NAMALWA (cell line): Measurements from ENCODE around the gene CNOT10.
"Not testable (repeated sequence)": the region's sequence is repeated elsewhere in the genome, so short reads cannot be mapped to it uniquely, and the experiment has no call there.

Experiments used
- DNase-seq: peaks from one replicate; pipeline ENCODE4 v3.0.0-alpha.2; 2015; ENCODE audit warnings: low spot score

Gene CNOT10

DNA sequence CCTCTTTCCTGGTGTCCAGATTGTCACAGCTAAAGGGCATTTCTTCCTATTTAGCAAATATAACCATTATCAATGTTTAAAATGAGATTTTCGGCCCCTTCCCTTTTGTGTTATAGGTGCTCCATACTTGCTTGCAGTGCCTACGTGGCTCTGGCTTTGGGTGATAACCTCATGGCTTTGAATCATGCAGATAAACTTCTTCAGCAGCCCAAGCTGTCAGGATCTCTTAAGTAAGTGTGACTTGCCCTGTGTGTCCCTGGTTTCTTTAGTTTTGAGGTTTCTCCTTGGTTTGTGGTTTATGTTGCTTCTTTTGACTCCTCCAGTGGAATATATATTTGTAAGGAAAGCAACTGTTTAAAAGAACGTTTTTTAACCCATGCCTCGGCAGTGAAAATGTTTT, 74.4 kb downstream of the CNOT10 start:
- DNase-seq: no peak

DNA sequence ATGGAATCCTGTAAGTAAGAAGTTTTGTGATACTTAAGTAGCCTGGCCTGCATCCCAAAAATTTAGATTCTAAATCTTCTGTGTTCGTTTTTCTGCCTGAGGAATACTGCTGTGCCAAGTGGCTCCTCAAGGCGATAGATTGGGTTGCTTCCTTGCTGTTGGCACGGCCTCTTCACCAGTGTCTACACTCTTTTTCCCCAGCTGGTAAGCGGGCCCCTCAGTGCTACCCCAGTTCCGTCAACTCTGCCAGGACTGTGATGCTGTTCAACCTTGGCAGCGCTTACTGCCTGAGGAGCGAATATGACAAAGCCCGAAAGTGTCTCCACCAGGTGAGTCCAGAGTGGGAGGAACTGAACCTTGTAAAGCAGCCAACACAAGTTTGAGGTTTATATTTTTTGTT, 79.5 kb downstream of the CNOT10 start:
- no peak for DNase-seq

DNA sequence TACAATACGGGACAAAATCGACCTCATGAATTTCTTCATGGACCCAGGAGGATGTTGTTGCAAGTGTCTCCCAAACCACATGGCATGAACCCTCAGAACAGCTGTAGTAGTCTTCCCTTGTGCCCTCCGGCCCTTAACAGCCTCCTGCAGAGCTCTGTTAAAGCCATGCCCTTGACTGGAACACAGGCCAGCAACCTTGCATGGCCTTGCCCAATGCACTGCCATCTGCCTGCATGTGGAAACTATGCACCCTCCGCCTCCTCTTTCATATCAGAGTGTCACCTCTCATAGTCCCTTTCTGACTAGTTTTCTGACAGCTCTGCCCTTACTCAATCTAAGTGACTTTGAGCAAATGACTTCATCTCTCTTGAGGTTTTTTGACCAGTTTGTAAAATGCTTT, 93.4 kb downstream of the CNOT10 start:
- peak; percentile 31 for DNase-seq

DNA sequence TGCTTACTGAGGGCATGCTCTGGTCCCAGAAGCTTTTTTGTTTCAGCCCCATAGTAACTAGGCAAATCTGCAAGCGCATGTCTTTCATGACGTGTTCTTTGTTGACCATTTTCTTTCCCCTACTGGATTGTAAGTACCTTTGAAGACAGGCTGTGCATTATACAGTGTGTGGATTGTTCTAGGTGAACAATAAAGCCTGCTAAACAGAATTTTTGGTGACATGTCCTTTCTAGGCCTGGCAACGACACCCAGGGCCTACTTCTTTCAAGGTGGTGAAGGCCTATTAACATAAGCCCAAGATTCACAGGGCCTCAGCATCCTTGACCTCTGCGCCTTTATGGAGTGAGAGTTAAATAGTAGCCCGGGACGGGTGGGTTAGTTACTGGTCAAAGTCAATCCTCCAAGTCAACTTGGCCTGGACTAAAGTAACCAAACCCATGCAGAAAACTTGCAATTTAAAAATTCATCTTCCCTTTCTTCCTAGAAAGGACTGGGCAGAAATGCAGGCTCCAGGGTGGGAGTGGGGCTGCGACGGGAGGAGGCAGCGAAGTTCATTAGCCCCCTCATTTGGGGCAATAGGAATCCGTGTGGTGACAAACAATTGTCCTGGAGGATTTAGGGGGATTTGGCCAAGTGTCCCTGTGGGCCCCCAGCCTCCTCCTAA, 95.2 kb downstream of the CNOT10 start:
- no peak for DNase-seq

DNA sequence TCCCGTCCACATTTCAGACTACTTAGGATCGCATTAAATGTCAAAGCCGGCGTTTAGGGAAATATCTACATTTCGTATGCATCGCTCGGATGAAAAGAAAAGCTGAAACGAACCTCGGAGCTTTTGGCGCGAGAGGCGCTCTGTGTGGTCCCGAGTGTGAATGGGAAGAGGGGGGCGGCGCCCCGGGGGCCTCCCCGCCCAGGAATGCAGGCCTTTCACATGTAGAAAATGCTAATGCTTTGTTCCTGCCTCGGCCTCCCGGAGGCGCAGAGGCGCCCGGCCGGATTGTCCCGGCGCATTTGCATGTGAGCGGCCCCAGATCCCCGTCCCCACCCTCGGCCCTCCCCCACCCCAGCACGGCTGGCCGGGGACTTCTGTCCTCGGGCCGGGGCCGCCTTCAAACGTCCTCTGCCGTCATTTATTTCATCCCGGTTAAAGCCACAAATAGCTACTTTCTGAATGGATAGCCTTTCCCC, 95.8 kb downstream of the CNOT10 start:
- DNase-seq: no peak

DNA sequence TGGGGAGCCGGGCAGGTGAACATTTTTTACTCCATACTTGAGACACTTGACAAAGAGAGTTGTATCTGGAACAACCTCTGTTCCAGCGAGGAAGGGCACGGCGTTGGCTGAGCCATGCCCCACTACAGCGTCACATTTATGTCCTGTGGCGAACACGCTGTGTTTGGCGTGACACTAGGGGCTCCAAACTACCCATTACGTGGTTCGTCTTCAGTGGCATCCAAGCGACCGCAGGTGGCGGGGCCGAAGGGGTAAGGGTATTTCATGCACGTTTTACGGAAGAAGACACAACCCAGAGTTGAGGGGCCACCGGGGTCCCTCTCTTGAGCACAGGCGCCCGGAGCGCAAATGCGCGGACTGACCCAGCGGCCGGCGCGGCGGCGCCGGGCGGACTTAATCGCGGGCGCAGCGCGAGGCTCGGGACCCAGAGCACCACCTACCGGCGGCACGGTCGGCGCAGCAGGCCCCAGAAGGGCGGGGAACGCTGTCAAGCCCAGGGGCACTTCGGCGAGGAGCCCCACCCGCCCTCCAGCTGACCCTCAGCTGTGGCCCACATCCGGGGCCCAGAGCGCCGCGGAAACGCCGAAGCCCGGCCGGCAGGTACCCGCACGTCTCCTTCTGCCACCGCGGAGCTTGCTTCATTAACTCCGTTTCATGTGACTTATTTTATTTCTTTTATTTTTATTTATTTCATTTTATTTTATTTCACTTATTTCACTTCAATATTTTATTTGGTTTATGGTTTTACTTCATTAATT, 96.4 kb downstream of the CNOT10 start:
- DNase-seq: peak; percentile 85

DNA sequence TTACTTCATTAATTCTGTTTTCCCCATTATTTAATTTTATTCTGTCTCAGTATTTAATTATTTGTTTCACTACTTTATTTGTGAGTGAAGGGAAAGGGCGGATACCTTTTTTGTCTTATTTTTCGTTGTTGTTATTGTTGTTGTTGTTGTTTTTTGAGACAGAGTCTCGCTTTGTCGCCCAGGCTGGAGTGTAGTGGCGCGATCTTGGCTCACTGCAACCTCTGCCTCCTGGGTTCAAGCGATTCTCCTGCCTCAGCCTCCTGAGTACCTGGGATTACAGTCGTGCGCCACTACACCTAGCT, 96.9 kb downstream of the CNOT10 start:
- DNase-seq: not testable (repeated sequence)

DNA sequence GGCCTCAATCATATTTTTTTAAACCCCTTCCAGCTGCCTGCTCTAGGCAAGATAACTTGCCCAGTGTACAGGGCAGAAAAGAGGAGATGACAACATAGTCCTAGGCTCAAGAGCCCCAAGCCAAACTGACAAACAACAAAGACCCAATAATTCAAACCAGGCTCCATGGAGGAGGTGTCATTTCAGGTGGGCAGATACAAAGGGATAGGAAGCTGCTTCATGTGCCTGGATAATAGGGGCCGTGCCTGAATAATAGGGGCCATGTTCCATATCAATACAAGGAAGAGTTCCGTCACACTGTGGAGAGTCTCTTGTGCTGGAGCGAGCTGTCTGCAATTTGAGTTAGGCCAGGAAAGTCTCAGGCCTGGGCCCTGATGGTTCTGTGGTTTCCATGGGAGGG, 97.4 kb downstream of the CNOT10 start:
- no peak for DNase-seq

DNA sequence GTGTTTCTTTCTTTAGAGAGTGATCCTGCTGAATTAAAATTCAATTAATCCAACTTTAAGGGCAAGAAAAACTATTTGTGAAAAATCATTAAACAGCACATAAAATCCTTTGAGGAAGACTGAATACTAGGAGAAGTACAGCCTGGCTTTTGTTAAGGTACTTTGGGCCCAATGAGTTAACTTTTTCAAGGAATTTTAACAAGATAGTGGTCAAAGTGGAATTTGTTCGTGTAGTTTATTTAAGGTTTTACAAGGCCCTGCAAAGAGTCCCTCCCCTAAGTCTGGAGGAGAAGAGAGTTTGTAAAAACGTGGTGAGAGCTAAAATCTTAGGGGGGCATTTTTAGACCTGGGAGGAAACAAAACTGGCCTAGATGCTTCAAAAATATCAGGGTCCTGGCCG, 106.8 kb downstream of the CNOT10 start:
- DNase-seq: no peak

DNA sequence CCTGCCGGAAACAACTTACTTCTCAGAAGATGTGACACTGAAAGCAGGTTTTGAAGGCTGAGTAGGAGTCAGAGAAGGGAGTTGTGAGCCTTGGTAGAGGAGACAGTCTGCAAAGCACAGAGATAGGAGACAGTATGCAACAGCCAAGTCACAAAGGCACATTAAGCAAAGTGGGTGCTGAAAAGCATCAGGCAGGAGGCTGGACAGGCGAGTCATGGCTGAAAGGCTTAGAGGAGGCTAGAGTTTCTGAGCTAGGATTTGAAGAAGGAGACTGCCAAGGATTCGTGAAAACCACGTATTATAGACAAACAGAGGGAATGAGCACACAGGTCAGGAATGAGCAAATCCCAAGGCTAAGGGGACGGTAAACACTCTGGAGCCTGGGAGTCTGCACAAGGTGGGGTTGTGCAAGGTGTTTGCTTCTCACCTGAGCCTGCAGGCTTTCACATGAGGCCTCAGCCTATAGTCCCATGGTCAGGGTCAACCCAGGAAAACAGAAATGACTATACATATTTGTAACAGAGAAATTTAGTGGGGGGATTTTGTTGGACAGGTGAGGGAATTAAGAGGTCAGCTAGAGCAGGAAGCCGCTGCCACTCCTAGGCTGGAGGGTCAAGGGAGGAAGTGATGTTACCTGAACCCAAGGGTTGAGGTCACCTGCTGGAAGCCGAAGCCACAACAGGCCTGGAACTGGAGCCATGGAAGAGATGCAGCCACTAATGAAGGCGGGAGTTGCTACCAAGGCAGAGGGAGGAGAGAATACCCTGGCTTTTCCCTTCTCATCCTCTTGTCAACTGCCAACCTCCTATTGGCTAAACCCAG, 109.7 kb downstream of the CNOT10 start:
- DNase-seq: no peak

DNA sequence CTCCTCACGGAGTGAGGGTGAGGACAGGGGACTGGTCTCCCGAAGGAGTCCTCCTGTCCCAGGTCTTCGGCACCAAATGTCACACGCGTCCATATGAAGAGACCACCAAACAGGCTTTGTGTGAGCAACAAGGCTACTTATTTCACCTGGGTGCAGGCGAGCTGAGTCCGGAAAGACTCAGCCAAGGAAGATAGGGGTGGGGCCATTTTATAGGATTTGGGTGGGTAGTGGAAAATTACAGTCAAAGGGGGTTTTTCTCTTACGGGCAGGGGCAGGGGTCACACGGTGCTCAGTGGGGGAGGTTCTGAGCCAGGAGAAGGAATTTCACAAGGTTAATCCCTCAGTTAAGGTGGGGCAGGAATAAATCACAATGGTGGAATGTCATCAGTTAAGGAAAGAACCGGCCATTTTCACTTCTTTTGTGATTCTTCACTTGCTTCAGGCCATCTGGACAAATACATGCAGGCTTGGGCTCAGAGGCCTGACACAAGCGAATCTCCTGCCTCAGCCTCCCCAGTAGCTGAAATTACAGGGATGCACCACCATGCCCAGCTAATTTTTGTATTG, 111.5 kb downstream of the CNOT10 start:
- DNase-seq: not testable (repeated sequence)

DNA sequence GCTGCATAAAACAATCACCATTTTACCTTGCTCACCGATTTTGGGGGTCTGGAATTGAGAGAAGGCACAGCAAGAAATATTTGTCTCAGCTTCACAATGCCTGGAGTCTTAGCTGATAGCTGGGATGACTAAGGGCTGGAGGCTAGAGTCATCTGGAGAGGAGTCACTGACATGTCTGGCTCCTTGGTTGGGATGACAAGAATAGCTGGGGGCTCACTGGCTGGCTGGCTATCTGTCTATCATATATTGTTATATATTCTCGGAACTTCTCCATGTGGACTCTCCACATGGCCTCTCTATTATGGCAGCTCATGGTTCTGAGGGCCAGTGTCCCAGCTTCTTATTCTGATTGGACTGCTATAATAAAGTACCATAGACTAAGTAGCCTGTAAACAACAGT, 112.8 kb downstream of the CNOT10 start:
- DNase-seq: no peak

DNA sequence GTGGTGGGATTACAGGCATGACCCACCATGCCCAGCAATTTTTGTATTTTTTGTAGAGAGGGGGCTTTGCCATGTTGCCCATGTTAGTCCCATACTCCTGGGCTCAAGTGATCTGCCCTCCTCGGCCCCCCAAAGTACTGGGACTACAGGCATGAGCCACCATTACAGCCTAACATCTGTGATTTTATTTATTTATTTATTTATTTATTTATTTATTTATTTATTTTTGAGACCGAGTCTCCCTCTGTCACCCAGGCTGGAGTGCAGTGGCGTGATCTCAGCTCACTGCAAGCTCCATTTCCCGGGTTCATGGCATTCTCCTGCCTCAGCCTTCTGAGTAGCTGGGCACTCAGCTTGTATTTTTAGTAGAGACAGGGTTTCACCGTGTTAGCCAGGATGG, 116.5 kb downstream of the CNOT10 start:
- DNase-seq: not testable (repeated sequence)

DNA sequence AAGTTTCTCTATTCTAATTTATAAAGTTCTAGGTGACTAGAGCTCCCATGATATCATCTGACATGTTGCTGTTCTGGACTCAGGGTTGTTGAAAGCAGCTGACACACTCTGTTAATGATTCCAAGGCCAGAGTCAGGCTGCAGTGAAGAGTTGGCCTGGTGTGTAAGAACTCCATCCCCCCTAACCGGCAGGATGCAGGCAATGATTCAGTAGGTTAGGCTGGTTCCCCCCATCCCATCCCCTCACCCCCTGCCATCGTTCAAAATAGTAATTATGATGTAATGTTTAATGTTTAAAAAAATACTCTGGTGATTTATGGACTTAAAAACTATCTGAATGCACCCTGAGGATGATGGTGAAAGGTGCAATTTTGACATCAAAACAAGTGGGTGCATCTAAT, 128.2 kb downstream of the CNOT10 start:
- DNase-seq: no peak

DNA sequence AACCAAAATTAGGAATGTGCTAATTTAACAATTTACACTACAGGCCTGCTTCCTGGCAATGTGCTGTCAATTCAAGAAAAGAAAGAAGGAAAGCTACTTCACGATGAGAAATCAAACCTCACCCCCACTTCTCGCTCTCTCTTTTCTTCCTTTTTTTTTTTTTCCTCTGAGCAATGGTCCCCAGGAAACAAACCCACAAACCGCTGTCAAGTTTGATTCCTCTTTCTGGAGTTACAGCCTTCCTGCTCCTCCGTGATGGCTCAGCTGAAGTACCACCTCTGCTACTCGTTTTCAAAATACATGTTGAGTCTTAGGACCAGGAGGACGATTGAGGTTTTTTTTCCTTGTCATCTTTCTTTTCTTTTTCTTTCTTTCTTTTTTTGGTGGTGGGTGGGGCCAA, 129.4 kb downstream of the CNOT10 start:
- DNase-seq: no peak

DNA sequence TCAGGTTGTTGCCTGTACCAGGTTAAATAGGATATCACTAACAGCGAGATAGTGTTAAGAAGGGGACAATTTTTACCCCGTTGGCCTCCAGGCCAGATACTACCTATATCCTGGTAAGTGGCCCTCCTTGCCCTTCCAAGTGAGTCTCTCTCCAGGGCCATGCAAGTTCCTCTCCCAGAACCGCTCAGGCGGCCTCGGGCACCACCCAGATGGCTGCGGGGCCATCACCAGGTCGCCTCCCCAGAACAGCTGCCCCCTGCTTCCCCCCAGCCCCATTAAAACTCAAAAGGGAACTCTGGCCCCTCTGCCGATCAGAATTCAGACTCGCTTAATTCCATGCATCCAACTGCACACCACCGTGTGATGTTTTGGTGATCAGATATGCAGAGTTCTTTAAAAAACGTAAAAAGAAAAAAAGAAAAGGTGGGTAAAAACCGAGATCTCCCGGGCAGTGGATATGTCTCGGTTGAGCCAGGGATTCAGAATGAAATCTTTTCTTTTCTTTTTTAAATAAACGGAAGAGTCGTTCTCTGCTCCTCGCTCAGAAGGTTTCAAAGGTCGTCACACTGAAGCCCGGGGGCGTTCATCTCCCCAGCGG, 131.0 kb downstream of the CNOT10 start:
- peak; percentile 16 for DNase-seq

DNA sequence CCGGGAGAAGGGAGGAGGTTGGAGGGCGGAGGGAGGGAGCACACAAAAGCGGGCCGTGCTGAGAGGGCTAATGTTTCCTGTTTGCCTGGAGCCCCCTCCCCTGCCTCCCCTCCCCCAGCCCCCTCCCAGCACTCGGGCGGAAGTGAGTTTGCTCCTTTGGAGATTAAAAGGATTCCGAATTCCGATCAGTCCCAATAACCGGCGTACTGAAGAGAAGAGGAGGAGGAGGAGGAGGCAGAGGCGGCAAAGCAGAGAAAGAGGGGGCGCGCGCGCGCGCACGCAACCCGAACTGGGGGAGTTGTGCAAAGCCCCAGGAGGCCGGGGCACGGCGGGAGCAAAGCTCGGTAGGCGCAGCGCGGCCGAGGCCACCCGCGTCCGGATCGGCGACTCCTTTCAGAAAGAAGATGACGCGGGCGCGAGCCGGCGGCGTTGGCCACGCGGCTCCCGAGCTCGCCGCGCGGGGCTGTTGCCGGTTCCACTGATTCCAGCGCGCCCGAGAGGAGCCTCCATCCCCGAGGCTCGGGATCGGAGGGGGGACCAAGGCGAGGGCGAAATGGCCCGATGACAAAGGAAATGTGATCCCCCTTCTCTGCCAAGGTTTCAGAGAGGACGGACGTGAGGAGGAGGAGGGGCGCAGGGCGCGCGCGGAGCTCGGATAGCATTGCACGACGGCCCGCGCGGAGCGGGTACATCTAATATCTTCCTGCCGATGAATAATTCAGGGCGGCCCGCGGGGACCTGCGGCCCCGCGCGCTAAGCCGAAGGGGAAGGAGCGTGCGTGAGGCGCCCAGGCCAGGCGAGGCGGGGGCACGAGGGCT, 131.7 kb downstream of the CNOT10 start:
- peak; percentile 17 for DNase-seq

DNA sequence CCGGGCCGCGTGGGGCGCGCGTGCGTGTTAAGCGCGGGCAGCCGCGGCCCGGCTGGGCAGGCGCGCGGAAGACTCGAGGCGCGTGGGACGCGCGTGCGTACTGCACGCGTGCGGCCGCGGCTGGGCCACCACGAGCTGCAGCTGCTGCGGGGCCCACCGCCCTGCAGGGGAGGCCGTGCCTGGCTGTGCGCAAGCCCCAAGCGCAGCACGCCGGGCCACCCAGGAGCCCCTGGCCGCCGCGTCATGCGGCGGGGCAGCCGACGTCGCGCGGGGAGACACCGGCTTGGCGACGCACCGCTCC, 132.2 kb downstream of the CNOT10 start:
- no peak for DNase-seq

DNA sequence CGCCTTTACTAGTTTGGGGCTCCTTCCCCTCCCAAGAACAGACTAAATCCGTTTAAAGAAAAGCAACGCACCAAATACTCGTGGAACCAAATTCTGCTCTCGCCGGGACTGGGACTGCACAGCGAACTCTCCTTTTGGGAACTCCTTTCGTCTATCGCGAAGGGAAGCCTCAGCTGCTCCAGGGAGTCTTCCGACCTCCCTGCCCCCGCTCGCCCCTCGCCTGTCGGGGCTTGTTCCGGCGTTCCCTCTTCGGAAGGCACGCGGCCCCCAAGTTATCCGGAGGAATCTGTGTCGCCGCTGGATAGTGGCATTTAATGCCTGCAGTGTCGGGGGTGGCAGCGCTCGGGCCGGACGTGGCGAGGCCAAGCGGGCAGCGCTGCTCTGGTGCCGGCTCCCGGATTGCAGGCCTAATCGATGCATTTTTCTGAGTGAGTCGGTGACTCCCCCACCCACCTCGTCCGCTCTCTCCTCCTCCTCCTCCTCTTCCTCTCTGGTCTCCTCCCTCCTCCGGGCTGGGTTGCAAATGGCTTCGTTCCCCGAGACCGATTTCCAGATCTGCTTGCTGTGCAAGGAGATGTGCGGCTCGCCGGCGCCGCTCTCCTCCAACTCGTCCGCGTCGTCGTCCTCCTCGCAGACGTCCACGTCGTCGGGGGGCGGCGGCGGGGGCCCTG, 132.7 kb downstream of the CNOT10 start, which contains the start of gene TRIM71:
TRIM71 (plus strand) TSS at position 440 of the 671 bp plus-strand sequence; CDS start at position 524, 84 bp downstream.
- no peak for DNase-seq

DNA sequence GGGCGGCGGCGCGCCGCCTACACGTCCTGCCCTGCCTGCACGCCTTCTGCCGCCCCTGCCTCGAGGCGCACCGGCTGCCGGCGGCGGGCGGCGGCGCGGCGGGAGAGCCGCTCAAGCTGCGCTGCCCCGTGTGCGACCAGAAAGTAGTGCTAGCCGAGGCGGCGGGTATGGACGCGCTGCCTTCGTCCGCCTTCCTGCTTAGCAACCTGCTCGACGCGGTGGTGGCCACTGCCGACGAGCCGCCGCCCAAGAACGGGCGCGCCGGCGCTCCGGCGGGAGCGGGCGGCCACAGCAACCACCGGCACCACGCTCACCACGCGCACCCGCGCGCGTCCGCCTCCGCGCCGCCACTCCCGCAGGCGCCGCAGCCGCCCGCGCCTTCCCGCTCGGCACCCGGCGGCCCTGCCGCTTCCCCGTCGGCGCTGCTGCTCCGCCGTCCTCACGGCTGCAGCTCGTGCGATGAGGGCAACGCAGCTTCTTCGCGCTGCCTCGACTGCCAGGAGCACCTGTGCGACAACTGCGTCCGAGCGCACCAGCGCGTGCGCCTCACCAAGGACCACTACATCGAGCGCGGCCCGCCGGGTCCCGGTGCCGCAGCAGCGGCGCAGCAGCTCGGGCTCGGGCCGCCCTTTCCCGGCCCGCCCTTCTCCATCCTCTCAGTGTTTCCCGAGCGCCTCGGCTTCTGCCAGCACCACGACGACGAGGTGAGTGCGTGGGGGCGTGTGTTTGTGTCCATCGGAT, 133.4 kb downstream of the CNOT10 start:
- no peak for DNase-seq
